H1 (cell line): Measurements from ENCODE around the gene HSD17B10. TPM values are rescaled to one million over a fixed set of nuclear protein-coding genes. Genes with fewer than 3 reads are reported as not detected.

Experiments used
- CTCF ChIA-PET: fragments of 300-600 bp; sonication (Branson Sonifier 250); formaldehyde crosslinking; loops from one replicate; lab custom pipeline; 2021; ENCODE audit not compliant: partially characterized antibody; lab: Charles Lee
- POLR2A ChIA-PET: fragments of 300-600 bp; sonication (Branson Sonifier 250); formaldehyde crosslinking; loops from one replicate; lab custom pipeline; 2021; ENCODE audit warnings: inconsistent platforms; ENCODE audit not compliant: partially characterized antibody; lab: Charles Lee
- DNase-seq, 2 experiments: peaks; one replicate each; pipeline versions ENCODE4 v3.0.0 to v3.0.0-alpha.2; 2010 to 2022; ENCODE audit warnings: low spot score in 2 of 2, low read depth in 1 of 2, mixed read lengths in 1 of 2
- FAIRE-seq: peaks from 2 replicates; lab custom pipeline; 2011; peaks lifted over from hg19 to GRCh38; lab: Jason Lieb, UNC
- H2AFZ ChIP-seq: 2 replicates; pipeline ENCODE4 v1.8.1; 2012; ENCODE audit warnings: low read length, inconsistent platforms
- H2AK5ac ChIP-seq: 2 replicates; pipeline ENCODE4 v1.6.1; 2013; ENCODE audit warnings: low read depth, low read length
- H2BK120ac ChIP-seq: replicated peaks from 2 replicates; pipeline ENCODE3; 2013; ENCODE audit warnings: low read depth, low read length, inconsistent platforms
- H2BK12ac ChIP-seq: 2 replicates; pipeline ENCODE4 v1.6.1; 2013; ENCODE audit warnings: low read depth, low read length
- H2BK15ac ChIP-seq: 2 replicates; pipeline ENCODE4 v1.6.1; 2013; ENCODE audit warnings: low read length
- H2BK20ac ChIP-seq: 2 replicates; pipeline ENCODE4 v1.6.1; 2013; ENCODE audit warnings: low read length
- H2BK5ac ChIP-seq: 2 replicates; pipeline ENCODE4 v1.6.1; 2013; ENCODE audit warnings: low read depth, low read length
- H3K14ac ChIP-seq: 2 replicates; pipeline ENCODE4 v1.6.1; 2013; ENCODE audit warnings: inconsistent platforms; ENCODE audit not compliant: insufficient read length
- H3K18ac ChIP-seq: 2 replicates; pipeline ENCODE4 v1.6.1; 2013; ENCODE audit warnings: low read length; ENCODE audit errors: extremely low read depth
- H3K23ac ChIP-seq: 2 replicates; pipeline ENCODE4 v1.6.1; 2013; ENCODE audit warnings: inconsistent platforms; ENCODE audit not compliant: insufficient read length
- H3K23me2 ChIP-seq: 2 replicates; pipeline ENCODE4 v1.6.1; 2013; ENCODE audit warnings: low read depth, low read length
- H3K27ac ChIP-seq: 2 replicates; pipeline ENCODE4 v1.6.1; 2011; ENCODE audit warnings: low read depth, low read length, inconsistent platforms
- H3K27me3 ChIP-seq, 4 experiments: replicated peaks in 1 of 4; 1 replicate in 1 of 4; 2 replicates in 3 of 4; pipeline versions ENCODE4 v1.6.1 to v1.8.1; 2011 to 2013; ENCODE audit warnings: low read length in 3 of 4, mild to moderate bottlenecking in 3 of 4, inconsistent platforms in 2 of 4, mixed read lengths in 2 of 4, moderate library complexity in 1 of 4; ENCODE audit not compliant: control insufficient read depth in 3 of 4, insufficient read depth in 3 of 4; ENCODE audit errors: extremely low read depth in 1 of 4
- H3K36me3 ChIP-seq, 4 experiments: 2 replicates each; pipeline versions ENCODE4 v1.6.1 to v1.8.1; 2011 to 2013; ENCODE audit warnings: mild to moderate bottlenecking in 4 of 4, low read length in 3 of 4, moderate library complexity in 2 of 4, control low read depth in 1 of 4, inconsistent platforms in 1 of 4; ENCODE audit not compliant: insufficient read depth in 4 of 4, control insufficient read depth in 2 of 4
- H3K4ac ChIP-seq: replicated peaks from 2 replicates; pipeline ENCODE3; 2013; ENCODE audit warnings: low read length, low read depth, mixed read lengths, inconsistent platforms; ENCODE audit not compliant: insufficient read length
- H3K4me1 ChIP-seq, 4 experiments: replicated peaks in 1 of 4; 1 replicate in 1 of 4; 2 replicates in 3 of 4; pipeline versions ENCODE4 v1.6.1 to v1.8.1; 2011 to 2013; ENCODE audit warnings: low read length in 3 of 4, inconsistent platforms in 2 of 4, mixed read lengths in 1 of 4; ENCODE audit not compliant: insufficient read depth in 4 of 4, control insufficient read depth in 3 of 4
- H3K4me2 ChIP-seq, 2 experiments: 2 replicates each; pipeline versions ENCODE4 v1.6.1 to v1.8.1; 2011 to 2013; ENCODE audit warnings: low read depth in 2 of 2, low read length in 2 of 2, control low read depth in 1 of 2, inconsistent platforms in 1 of 2, mild to moderate bottlenecking in 1 of 2; ENCODE audit not compliant: insufficient read depth in 1 of 2
- H3K4me3 ChIP-seq, 4 experiments: fragments of 200-600, 300-600 bp in 1 of 4; sonication (generic), shearing (Covaris generic), sonication (Bioruptor Twin) in 1 of 4; 2 replicates each; pipeline versions ENCODE4 v1.5.1 to v1.8.1; 2011 to 2016; ENCODE audit warnings: low read length in 4 of 4, low read depth in 3 of 4, control low read depth in 2 of 4, inconsistent platforms in 2 of 4, mild to moderate bottlenecking in 2 of 4, mixed read lengths in 1 of 4, moderate library complexity in 1 of 4; ENCODE audit not compliant: insufficient read depth in 2 of 4; ENCODE audit errors: extremely low read depth in 1 of 4
- H3K56ac ChIP-seq: replicated peaks from 2 replicates; pipeline ENCODE3; 2013; ENCODE audit warnings: low read depth, mild to moderate bottlenecking, mixed read lengths, low read length, inconsistent platforms; ENCODE audit not compliant: insufficient read length
- H3K79me1 ChIP-seq: 2 replicates; pipeline ENCODE4 v1.6.1; 2013; ENCODE audit warnings: low read depth, low read length, control low read depth
- H3K79me2 ChIP-seq, 2 experiments: 2 replicates each; pipeline versions ENCODE4 v1.6.1 to v1.8.1; 2012 to 2013; ENCODE audit warnings: low read length in 2 of 2, mild to moderate bottlenecking in 2 of 2, inconsistent platforms in 1 of 2; ENCODE audit not compliant: insufficient read depth in 2 of 2, control insufficient read depth in 1 of 2
- H3K9ac ChIP-seq, 4 experiments: replicated peaks in 1 of 4; 1 replicate in 1 of 4; 2 replicates in 3 of 4; pipeline versions ENCODE4 v1.6.1 to v1.8.1; 2011 to 2013; ENCODE audit warnings: low read depth in 3 of 4, low read length in 3 of 4, control low read depth in 2 of 4, mild to moderate bottlenecking in 2 of 4, moderate library complexity in 2 of 4, inconsistent platforms in 1 of 4; ENCODE audit errors: extremely low read depth in 1 of 4
- H3K9me3 ChIP-seq, 2 experiments: 2 replicates each; pipeline versions ENCODE4 v1.6.1 to v1.8.1; 2012 to 2013; ENCODE audit warnings: mild to moderate bottlenecking in 2 of 2, moderate library complexity in 2 of 2, control low read depth in 1 of 2, inconsistent platforms in 1 of 2, low read depth in 1 of 2, low read length in 1 of 2, mixed read lengths in 1 of 2; ENCODE audit not compliant: insufficient read depth in 2 of 2
- H4K20me1 ChIP-seq, 2 experiments: replicated peaks in 1 of 2; 2 replicates each; pipeline versions ENCODE3 to v1.8.1; 2011 to 2013; ENCODE audit warnings: inconsistent platforms in 2 of 2, low read length in 2 of 2, mild to moderate bottlenecking in 1 of 2; ENCODE audit not compliant: insufficient read depth in 2 of 2, control insufficient read depth in 1 of 2
- H4K5ac ChIP-seq: 2 replicates; pipeline ENCODE4 v1.6.1; 2013; ENCODE audit warnings: low read length, low read depth, mixed read lengths, inconsistent platforms; ENCODE audit not compliant: insufficient read length
- H4K8ac ChIP-seq: 2 replicates; pipeline ENCODE4 v1.8.0; 2013; ENCODE audit warnings: mild to moderate bottlenecking, moderate library complexity, low read length, inconsistent platforms; ENCODE audit not compliant: insufficient read depth; ENCODE audit errors: extremely low read depth
- H4K91ac ChIP-seq: replicated peaks from 2 replicates; pipeline ENCODE3; 2013; ENCODE audit warnings: low read length, mixed read lengths, inconsistent platforms; ENCODE audit not compliant: insufficient read length
- WGBS, 2 experiments: shearing (Covaris generic) in 1 of 2; methylation state at CpG; one replicate each; pipeline versions ENCODE4 v1.1.6 to v1.1.7; 2013 to 2015; ENCODE audit warnings: low lambda C conversion rate in 2 of 2, mixed read lengths in 2 of 2, inconsistent platforms in 1 of 2, low coverage in 1 of 2, missing lambda C conversion rate in 1 of 2; ENCODE audit not compliant: insufficient replicate concordance in 2 of 2, insufficient coverage in 1 of 2, insufficient read length in 1 of 2; ENCODE audit errors: extremely low coverage in 1 of 2, missing lambda C conversion rate in 1 of 2; 5-methylcytosine and 5-hydroxymethylcytosine counted together
- polyA plus RNA-seq, 7 experiments: library from polyadenylated mRNA; depleted of rRNA in 3 of 7; stranded (reverse) in 5 of 7; unstranded in 2 of 7; fragments of >200 nt in 5 of 7; fragments of 200-250 nt in 2 of 7; gene quantifications; 1 replicate in 5 of 7; 2 replicates in 1 of 7; 4 replicates in 1 of 7; pipeline versions ENCODE4 v1.2.1 to v1.2.3, GENCODE V29; 2011 to 2013; ENCODE audit warnings: missing spikeins in 2 of 7, mixed read lengths in 2 of 7
- total RNA-seq: library from RNA; stranded (reverse); fragmentation: NEBNext Ultra II Directional; extraction: Animal tissue kit (Norgen Biotek cat#: 25700); gene quantifications from 2 replicates; pipeline ENCODE4 v1.2.1, GENCODE V29; 2021

The HSD17B10 gene
- total and polyA plus RNA-seq, 2 of the 8 experiments (the other 6 are each of a cell fraction or from before 2014, with no cell fraction given), result 114 to 236 TPM

- Histone ChIP-seq H2AK5ac (no peak overlapping the region), H2BK15ac (no peak overlapping the region), H3K79me1 (no peaks in the 10 kb centered on the region), H4K91ac (no peak overlapping the region), H3K9ac (no peak overlapping the region), H2BK12ac (no peak overlapping the region), H3K23me2 (no peaks in the 10 kb centered on the region), H3K14ac (no peak overlapping the region), H3K9me3 (no peaks in the 10 kb centered on the region), H3K4ac (no peak overlapping the region), H3K56ac (no peak overlapping the region), H3K79me2 (no peaks in the 10 kb centered on the region), H3K4me1 (peaks cover 0 to 3% (median 0%) of the 10 kb centered on the region in 4 experiments; a peak in 2 of 7 replicates), H3K36me3 (no peaks in the 10 kb centered on the region), H4K8ac (no peak overlapping the region), H2BK20ac (no peak overlapping the region), H4K5ac (no peak overlapping the region), H2BK120ac (no peak overlapping the region), H3K23ac (no peak overlapping the region), H3K4me2 (no peak overlapping the region), H3K18ac (no peak overlapping the region), H3K27me3 (no peaks in the 10 kb centered on the region), H3K27ac (no peak overlapping the region), H2BK5ac (no peak overlapping the region), H3K4me3 (no peak overlapping the region), H4K20me1 (no peaks in the 10 kb centered on the region), H2AFZ (no peak overlapping the region)
- DNase-seq (no peak), FAIRE-seq (no peak)
- CTCF ChIA-PET, result interaction anchor here (0.6 to 0.7 kb wide), 2 partner anchors 155 to 272 kb away, joined by 3 read pairs; no protein-coding TSS in a partner anchor
- WGBS, 2 experiments, result 65% methylated on average over 2 of the region's 2 CpGs; no CpG with 5 or more reads in 1 of the 2 experiments
- POLR2A ChIA-PET, result no interaction called here
Measured at GRCh38 chrX:53476371-53476770, 42.2 kb upstream of the HSD17B10 start.
